ENCODE data around the gene STK11.
A peak's percentile ranks its signal among the peaks of the same experiment; 100 is the strongest.

STK11 gene

DNA sequence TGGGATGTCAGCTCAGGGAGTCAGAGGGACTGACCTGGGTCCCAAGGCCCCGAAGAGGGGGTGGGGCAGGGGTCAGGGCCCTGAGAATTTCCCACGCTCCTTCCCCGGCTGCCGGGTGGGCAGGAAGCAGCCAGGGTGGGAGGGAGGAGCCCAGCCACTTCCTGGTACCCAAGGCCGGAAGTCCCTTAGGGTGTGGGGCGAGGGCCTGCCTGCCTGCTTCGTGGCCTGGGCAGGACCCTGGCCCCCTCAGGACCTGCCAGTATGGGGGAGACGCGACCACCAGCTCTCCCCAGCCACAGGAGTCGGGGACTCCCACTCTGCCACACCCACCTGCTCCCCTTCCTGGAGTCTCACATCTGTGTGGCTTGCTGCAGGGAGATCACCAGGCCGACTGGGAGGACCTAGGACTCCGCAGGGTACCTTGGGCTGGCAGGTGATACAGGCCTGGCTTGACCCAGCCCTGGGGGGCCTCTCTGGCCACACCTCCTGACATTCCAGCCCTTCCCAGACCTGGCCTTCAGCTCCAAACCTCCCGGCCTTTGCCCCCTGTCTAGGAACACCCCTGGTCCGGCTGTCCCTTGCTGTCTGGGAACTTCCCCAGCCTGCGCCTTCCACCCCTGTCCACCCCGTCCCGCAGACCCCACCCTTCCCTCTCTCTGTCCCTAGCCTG, 53.8 kb downstream of the STK11 start:
- FAIRE-seq (peak; percentile 91), DNase-seq (ENCODE audit: insufficient read length, low spot score) (peak; percentile 84)

DNA sequence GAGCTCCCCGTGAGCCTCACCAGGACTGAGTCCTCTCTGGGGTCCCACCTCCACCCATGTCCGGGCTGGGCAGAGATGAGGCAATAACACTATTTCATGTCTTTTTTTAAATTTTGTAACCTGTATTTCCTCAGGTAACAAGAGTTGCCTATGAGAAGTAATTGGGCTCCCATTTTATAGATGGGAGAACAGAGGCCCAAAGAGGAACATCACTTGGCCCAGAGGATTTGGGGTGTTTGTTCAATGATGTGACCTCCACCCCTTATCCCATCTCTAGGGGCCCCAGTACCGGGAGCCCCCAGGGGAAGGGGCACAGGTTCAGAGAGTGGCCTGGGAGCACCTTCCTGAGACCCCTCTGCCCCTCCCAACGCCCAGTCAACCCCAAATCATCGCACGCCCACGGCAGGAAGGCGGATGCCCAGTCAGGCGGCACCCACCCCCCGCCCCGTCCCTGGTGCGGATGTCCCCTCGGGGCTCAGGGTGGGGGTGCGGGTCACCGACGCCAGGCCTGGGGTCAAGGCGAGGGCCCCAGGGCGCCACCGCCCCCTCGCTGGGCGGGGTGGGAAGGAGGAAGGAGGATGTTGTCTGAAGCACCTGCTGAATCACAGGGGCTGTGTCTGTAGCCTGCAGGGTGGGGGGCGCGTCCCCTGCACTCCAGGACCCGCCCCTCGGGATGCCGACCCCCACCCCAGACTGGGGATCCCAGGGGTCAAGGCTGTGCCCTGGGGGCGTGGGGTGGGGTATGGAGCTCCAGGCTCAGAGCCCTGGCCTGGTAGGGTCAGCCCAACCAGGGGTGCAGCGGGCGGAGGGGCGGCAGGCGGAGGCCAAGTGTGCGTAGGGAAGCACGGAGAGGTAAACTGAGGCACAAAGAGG, 54.5 kb downstream of the STK11 start:
- FAIRE-seq (peak; percentile 47), DNase-seq (ENCODE audit: insufficient read length, low spot score) (no peak)

DNA sequence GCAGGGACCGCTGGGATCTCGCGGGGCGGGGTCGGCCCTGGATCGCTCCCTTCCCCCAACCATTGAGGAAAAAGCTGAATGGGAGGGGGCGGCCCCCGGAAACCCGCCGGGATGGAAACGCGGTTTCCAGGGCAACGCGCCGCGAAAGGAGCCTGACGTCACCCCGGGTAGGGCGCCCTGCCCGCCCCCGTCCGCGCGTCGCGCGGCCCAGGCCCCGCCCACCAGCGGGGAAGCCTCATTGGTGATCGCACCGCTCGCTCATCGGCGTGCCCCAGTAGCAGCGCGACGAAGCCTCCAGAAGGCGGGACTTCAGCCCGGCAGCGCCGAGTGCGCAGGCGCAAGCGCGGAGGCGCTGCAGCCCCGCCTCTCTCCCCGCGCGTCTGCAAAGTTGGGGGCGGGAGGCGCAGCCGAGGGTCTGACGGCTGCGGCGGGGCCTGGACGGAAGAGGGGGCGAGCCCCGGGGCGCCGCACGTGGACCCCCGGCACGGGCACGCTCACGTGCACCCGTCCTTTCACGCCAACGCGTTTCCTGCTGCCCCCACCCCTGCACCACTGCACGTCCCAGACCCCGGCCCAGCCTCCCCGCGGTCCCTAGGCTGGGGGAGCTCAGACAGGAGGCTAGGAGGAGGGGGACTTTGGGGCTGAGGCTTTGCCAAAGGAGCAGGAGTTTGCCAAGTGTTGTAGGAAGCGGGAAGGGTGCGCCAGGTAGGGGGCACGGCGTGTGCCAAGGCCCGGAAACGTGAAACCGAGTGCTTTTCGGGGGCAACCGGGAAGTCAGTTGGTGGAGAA, 55.4 kb downstream of the STK11 start:
- FAIRE-seq (peak; percentile 90), DNase-seq (ENCODE audit: insufficient read length, low spot score) (peak; percentile 92)

DNA sequence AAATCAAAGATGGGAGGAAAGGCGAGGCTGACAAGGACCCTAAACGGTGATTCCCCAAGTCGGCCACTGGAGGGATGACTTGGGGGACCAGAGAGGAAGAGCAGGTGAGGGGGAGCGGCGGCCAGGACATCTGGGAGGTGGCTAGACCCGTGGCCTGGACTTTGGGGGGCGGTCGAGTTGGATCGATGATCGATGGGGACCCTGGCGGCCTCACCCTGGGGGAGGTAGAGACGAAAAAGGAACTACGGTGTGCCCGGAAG, 55.9 kb downstream of the STK11 start:
- FAIRE-seq (no peak), DNase-seq (ENCODE audit: insufficient read length, low spot score) (no peak)

DNA sequence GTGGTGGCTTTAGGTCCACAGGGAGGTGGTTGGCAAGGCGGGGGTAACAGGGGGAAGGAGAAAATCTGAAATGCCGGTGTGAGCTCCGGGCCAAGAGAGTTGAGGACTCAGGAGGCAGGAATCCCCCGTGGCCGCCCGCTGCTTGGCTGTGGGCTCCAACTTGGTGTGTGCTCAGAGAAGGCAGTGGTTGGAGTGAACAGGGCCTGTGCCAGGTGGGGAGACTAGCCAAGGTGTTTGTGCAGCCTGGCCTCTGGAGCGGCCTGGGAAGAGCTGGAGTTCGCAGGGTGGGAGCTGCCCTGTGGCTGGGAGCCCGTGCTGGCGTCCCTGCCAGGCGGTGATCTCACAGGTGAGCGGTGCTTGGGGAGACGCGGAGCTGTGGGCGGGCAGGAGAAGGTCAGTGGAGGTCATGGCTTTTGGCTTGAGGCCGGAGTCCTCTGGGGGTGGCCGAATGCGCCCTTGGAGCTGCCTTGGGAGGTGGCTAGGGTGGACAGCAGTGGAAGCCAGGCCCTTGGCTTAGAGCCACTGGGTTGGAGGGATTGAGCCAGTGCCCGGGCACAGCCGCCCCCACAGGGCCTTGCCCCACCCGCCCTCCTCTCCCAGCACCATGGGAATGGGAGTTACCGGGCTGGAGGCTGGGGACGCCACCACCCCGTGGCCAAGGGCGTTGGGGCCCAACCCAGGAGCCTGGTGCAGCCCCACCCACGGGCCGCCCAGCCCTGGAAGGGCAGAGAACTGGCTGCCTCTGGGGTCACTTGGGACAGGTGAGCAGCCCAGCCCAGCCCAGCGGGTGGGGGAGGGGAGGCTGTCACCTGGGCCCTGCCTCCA, 56.4 kb downstream of the STK11 start:
- DNase-seq (ENCODE audit: insufficient read length, low spot score) (no peak), FAIRE-seq (no peak)

DNA sequence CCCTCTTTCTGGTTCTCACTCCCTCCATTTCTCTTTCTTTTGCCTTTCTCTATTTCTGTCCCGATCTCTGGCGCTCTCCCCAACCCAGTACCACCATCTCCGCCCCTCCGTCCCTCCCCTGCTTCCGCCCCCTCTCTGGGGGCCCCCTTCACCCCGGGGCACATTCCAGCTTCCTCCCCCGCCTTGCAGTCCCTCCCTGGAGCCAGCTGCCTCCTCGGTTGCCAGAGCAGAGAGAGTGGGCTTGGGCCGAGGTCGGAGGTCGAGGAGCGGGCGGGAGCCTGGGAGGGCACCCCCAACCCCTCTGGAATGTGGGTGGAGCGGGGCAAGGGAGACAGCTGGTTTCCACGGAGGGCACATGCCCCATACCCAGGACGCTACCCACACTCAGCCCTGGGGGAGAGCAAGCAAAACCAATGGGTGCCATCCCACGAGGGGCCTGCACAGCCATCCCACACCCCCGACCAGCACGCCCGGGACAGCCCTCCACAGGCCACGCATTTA, 57.1 kb downstream of the STK11 start:
- DNase-seq (ENCODE audit: insufficient read length, low spot score) (no peak), FAIRE-seq (no peak)

DNA sequence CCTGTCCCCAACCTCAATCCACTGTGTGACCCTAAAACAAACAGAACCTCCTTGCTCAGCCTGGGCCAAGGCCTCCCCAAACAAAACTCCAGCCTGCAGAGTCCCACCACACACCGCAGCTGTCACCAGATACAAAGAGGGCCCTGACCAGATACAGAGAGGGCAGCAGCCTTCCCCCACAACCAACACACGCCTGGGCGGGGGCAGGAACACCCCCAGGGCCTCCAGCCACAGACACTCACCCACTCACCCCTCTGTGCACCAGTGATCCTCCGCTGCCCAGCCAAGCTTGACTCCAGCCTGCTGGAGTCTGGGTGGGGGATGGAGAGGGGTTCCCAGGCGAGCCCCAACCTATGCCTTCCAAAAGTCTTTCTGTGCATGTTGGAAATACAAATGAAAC, 57.6 kb downstream of the STK11 start:
- FAIRE-seq = peak; percentile 68
- DNase-seq (ENCODE audit: insufficient read length, low spot score) = no peak

DNA sequence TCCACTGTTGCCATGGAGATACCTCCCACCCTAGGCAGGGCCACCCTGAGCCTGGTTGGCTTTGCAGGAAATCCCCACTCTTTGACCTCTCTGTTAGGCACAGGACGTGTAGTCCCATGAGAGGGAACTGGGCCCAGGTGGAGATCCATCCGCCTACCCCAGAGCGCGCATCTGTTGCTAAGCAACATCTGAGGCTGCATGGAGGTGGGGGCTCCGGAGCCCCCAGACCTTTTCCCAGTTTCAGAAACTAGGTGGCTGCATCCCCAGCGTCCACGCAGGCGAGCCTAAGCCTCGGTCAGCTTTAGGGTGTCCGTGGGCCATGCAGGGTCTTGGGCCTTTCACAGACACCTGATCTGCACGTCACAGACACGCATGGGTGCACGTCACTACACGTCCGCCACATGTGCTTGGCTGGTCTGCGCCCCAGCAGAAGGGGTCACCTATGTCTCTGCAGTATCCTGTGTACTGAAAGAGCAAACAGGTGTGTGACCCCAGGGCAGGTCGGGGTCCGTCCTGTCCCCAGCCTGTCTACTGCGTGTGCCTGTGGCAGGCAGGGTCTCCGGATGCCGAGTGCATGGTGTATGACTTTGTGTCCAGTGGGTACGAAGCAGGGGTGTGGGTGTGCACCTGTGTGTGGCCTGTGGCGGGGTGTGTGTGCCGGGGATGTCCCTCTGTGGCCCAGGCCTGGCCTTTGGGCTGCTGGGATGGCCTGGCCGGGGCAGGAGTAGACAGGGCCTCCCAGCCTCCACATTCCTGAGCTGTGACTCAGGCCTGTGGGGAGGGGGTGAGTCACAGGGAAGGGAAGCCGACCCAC, 59.4 kb downstream of the STK11 start:
- peak; percentile 85 for FAIRE-seq

DNA sequence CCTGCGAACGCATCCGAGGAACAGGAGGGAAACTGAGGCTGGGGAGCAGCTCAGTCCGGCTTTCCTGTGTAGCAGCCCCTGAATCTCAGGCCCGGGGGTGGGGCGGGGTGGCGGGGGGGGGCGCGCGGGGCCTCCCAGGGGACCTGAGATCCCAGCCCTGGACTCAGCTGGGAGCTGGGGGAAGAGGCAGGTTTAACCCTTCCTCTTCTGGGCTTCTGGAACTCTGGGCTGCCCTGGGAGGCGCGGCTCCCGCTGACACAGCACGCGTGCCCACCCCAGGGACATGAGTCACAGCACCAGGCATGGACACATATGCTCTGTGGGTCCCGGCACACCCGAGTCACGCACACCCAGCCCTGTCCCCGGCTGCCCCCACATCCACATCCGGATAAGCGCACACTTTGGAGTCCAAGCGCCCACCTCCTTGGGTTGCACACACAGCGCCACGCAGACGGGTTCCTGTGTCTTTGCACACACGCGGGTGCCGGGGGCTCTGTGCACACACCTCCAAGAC, 60.1 kb downstream of the STK11 start:
- DNase-seq (ENCODE audit: insufficient read length, low spot score) (no peak), FAIRE-seq (no peak)

More for the DNA sequence above, 59.4 kb downstream of the STK11 start:
- no peak for DNase-seq (ENCODE audit: insufficient read length, low spot score)

DNA sequence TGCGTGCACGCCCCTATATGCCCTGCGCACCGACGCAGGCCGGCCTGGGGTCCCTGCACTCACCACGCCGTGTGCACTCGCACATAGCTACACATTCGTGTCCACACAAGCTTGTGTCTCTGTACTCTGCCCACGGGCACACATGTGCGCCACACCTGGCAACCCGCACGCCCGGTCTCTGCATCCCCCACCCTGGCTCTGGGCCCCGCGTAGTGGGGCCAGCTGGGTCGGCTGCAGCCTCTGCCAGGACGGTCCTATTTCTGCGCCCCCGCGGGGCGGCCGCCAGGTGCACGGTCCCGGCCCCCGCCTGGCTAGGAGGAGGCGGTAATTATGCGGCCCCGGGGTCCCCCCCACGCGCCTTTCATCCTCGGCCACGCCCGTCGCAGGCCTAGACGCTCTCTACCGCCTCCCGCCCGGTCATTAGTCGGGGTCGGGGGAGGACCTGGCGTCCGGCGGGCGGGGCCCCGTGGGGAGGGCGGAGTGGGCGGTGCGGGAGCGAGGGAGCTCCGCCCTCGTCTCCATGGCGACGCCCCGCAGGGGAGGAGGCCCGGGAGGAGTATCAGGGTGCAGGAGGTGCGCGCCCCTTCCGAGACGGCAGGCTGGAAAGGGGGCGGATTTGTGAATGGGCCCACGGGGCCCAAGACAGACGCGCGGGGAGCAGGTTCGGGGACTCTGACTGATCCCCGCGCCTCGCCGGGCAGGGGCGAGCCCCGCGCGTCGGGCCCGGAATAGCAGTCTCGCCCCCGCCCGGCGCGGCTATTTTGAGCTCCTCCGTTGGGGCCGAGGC, 60.7 kb downstream of the STK11 start:
- FAIRE-seq = peak; percentile 44

DNA sequence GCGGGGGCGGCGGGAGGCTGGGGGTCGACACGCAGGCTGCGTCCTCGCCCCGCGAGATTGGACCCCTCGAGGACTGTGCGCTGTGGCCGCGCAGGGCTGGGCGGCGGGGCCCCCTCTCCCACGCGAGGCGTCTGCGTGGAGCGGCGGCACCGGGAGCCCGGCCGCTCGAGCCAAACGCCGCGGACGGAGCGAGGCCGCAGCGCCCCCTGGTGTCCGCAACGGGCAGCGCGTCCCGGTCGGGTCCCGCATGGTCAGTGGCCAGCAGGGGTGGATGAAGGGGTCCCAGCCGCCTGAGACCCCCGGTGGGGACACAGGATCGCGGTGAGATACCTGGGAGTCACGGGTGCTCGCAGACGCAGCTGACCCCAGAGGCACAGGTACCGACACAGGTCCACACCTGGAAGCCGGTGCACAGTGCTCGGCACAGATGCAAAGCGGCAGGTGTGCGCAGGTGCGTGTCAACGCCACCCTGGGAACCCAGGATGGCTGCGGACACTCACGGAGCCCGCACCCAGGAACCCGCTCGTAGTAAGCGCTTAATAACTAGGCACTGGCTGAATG, 61.4 kb downstream of the STK11 start:
- DNase-seq (ENCODE audit: insufficient read length, low spot score) = no peak
- no peak for FAIRE-seq

More for the DNA sequence above, 60.7 kb downstream of the STK11 start:
- no peak for DNase-seq (ENCODE audit: insufficient read length, low spot score)

DNA sequence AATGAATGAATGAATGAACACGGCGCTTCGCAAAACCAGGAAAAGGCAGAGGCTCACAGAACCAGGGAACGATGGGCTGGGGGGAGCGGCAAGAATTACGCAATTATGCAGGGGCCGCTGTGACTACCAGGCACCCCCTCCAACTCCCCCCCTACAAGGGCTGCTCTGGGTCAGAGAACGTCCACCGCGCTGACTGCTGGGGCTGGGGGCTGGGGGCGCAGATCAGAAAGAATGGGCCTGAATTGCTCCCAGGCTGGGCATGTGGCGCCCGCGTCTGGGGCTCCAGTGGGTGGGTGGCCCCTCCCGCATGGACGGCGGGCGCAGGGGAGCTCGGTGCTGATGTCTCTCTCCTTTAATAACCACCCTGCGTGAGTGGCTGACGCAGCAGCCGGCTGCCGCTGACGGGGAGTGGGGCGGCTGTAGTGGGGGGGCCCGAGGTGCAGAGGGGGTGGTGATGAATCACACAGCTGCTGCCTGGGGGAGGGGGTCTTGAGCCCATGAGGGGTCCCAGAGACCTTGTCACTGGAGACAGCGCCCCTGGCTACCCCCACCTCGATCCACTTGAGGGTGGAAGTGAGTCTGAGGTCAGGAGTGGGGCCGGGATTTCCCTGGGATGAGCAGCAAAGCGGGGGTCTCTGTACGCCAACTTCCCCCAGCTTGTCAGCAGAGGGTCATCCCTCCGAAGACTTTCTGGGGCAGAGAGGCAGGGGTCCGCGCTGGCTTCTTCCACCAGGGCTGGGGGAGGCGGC, 62.1 kb downstream of the STK11 start:
- no peak for DNase-seq (ENCODE audit: insufficient read length, low spot score)
- FAIRE-seq = no peak

DNA sequence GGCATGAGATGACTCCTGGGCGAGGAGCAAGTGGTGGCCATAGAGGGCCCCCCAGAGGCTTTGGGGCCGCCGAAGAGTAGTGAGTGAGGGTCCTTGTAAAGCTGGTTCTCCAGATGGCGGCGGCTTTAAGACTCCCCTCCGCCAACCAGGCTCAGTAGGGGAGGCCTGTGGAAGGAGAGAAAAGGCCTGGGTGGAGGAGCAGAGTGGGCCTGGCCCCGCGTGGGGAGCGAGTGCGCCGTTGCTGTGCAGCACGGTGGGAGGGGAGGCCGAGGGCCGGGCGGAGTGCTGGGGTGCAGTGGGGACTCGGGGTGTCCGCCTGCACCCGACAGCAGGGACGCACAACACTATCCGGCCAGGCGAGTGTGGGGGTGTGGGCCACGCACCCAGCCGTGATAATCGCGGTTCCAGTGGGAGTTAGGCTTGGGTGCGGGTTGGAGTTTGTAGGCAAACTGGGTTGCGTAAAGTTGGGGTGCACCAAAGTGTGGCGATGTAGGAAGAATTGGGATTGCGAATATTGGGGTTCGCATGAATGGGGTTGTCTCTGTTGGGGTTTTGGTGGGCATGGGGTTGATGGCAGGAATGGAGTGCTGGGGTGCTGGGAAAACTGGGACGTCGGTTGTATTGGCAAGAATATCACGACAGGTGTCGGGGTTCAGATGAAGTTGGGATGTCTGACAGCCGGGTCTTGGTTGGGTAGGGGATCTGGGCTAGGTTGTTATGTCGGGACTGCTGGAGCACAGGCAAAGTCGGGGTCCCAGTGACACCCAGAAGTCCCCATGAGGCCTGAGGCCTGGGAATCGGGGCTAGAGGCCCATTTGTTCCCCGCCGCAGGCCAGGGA, 62.9 kb downstream of the STK11 start:
- FAIRE-seq (no peak), DNase-seq (ENCODE audit: insufficient read length, low spot score) (no peak)

DNA sequence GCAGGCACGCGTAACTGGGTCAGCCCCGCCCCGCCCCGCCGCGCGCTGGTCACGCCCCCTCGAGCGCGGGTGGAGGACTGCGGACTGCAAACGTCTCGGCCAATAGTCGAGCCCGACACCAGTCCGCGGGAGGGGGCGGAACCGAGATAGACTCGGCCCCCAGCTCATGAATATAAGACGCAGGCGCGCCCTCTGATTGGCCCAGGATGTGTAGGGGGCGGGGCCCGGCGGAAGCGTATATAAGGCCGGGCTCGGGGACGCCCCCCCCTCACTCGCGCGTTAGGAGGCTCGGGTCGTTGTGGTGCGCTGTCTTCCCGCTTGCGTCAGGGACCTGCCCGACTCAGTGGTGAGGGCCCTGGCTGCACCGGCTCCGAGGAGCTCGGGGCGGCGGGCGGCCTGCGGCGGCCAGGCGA, 63.5 kb downstream of the STK11 start, which contains the start of gene CIRBP:
TSS of gene CIRBP (plus strand) at position 268 of the 413 bp plus-strand sequence. CDS start 1,602 bp downstream, outside the sequence.
- FAIRE-seq (peak; percentile 98), DNase-seq (ENCODE audit: insufficient read length, low spot score) (peak; percentile 97)

DNA sequence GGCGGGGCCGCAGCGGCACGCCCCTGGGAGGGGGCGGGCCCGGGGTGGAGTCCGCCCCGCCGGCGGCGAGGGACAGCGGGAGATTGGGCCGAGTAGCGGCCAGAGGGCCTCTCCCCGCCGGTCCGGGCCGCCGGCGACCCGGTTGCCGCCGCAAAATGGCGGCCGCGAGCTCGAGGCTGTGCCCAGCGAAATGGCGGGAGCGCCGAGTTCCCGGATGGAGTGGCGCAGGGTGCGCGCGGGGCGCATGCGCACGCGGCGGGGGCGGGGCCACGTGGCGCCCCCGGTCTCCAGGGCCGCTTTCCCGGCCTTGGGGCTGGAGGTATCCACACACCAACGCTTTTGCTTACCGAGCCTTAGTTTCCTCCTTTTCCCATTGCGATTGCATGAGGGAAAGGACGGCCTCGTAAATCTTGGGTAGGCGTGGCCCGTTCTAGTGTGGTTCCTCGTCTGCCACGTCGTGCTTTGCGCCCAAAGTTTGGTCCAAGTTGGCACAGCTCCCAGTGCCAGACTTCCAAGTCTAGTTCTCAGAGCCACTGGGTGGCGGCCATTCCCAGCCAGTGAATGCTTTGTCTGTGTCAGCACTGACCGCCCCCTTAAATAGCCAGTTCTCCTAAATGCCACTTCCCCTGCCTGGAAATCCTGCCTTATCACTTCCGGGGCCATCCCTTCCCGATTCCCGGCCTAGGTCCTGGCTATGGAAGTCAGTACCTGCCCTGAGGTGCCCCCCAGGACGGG, 64.1 kb downstream of the STK11 start:
- DNase-seq (ENCODE audit: insufficient read length, low spot score) (no peak), FAIRE-seq (peak; percentile 73)
